HG02973 (cell line): ENCODE results near the gene INTS3.

Experiments
- ATAC-seq: cut with Tn5 transposase; IDR thresholded peaks from one replicate; pipeline ENCODE4 v1.9.1; 2021; ENCODE audit warnings: moderate library complexity; ENCODE audit not compliant: unreplicated experiment

INTS3 gene

GRCh38 chr1:153816283-153816889 lies 88.5 kb downstream of the INTS3 start:
- ATAC-seq = no peak

GRCh38 chr1:153818876-153819275 lies 91.0 kb downstream of the INTS3 start:
- ATAC-seq = no peak
